ENCODE measurements around the gene VDAC2.

DNA sequence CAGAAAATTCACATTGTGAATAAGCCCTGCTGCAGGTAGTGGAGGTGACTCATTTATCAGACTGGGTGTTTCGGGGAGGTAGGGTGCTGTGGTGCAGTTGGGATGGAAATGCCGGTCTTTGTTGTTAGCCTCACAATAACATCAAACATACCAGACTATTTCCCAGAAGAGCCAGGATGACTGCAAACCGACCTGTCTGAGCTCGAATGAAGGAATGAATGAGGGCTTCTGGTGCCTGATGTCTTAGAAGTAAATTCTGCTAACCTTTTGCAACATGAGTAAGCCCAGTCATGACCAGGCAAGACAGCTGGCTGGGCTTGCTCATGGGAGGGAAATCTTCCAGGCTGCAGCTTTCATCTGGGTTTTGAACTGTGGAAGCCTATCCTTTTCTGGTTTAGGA is 2.4 kb upstream of the VDAC2 start:
- TF ChIP-seq, protein P1, sequence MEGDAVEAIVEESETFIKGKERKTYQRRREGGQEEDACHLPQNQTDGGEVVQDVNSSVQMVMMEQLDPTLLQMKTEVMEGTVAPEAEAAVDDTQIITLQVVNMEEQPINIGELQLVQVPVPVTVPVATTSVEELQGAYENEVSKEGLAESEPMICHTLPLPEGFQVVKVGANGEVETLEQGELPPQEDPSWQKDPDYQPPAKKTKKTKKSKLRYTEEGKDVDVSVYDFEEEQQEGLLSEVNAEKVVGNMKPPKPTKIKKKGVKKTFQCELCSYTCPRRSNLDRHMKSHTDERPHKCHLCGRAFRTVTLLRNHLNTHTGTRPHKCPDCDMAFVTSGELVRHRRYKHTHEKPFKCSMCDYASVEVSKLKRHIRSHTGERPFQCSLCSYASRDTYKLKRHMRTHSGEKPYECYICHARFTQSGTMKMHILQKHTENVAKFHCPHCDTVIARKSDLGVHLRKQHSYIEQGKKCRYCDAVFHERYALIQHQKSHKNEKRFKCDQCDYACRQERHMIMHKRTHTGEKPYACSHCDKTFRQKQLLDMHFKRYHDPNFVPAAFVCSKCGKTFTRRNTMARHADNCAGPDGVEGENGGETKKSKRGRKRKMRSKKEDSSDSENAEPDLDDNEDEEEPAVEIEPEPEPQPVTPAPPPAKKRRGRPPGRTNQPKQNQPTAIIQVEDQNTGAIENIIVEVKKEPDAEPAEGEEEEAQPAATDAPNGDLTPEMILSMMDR (IDR thresholded peaks at IDR 0.05): no peak
- TF ChIP-seq POLR2AphosphoS5 (IDR thresholded peaks at IDR 0.05): peak; percentile 79
